ENCODE data around the gene COQ4.
"Not testable (repeated sequence)": the region's sequence is repeated elsewhere in the genome, so short reads cannot be mapped to it uniquely, and the experiment has no call there.

Gene COQ4

GRCh38 chr9:128322404-128323211 lies at the start of gene COQ4, which contains the start of gene TRUB2:
COQ4 (plus strand) TSS chr9:128322839; CDS start chr9:128322859, 20 bp downstream.
TRUB2 (minus strand) TSS chr9:128322447; CDS start chr9:128322408, 39 bp downstream.
- DNase-seq (ENCODE audit: low spot score), result peak; percentile 96

- DNase-seq (ENCODE audit: low spot score), result no peak
Observed at GRCh38 chr9:128274245-128274644, 48.4 kb upstream of the COQ4 start.

GRCh38 chr9:128275198-128276007 lies 47.2 kb upstream of the COQ4 start, which contains the start of gene GOLGA2:
GOLGA2 (minus strand) TSS chr9:128276007; CDS start chr9:128275976, 31 bp downstream.
- DNase-seq (ENCODE audit: low spot score), result peak; percentile 67

- peak; percentile 97 for DNase-seq (ENCODE audit: low spot score)
Observed at GRCh38 chr9:128276008-128276573, 46.5 kb upstream of the COQ4 start, which contains the start of gene SWI5. SWI5 (plus strand) TSS chr9:128276276.

DNA sequence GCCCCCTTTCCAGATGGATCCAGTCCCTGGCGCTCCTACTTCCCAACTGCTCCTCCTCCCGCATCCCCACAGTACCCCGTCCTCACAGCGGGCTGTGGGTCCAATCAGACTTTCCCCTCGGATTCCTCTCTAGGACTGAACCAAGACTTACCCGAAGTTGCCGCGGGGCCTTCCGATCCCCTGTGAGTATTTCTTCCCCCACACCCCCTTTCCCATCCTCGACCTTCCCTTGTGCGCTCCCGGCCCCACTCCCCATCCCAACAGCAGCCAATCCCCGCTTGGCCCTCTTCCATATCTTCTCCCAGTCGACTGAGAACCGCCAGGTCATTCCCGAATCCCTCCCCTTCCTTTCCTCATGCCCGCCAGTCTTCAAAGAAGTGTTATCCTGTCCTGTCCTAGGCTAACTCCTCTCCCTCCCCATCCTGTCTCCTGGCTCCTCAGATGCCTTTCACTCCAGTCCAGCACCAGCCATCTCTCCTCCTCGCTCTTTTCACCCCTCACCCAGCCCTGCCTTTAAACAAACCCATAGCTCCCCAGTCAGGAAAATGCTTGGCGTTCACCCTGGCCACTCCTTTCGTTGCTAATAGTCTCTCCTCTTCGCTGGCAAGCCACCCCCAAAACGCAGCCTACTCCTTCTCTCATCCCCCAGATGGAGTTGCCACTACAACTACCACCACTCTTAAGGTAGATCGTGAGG lies 45.9 kb upstream of the COQ4 start:
- DNase-seq (ENCODE audit: low spot score), result peak; percentile 50

GRCh38 chr9:128279088-128280073 lies 43.3 kb upstream of the COQ4 start:
- DNase-seq (ENCODE audit: low spot score), result not testable (repeated sequence)

DNA sequence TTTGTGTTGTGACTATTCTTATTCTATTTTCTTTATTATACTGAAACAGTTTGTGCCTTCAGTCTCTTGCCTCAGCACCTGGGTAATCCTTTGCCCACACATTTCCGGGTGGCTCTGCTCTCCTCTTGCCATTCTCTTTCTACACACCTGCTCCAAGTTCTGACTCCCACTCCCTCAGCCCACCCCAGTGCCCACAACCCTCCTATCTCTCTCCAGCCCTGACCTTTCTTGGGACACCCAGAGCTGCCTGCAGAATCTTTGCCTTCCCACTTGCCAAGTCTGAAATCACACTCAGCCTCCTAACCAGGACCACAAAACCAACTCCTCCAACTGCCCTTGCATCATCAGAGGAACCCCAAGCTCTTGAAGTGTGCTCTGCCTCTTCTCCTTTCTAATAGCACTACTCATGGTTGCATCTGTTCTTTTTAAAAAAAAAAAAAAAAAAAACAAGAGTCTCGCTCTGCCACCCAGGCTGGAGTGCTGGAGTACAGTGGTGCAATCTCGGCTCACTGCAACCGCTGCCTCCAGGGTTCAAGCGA lies 42.5 kb upstream of the COQ4 start:
- no peak for DNase-seq (ENCODE audit: low spot score)

GRCh38 chr9:128282500-128282899 lies 40.1 kb upstream of the COQ4 start:
- DNase-seq (ENCODE audit: low spot score), result no peak

GRCh38 chr9:128285033-128285784 lies 37.4 kb upstream of the COQ4 start:
- DNase-seq (ENCODE audit: low spot score), result no peak

- no peak for DNase-seq (ENCODE audit: low spot score)
Observed at GRCh38 chr9:128286440-128286839, 36.2 kb upstream of the COQ4 start.

GRCh38 chr9:128288273-128289004 lies 34.2 kb upstream of the COQ4 start:
- DNase-seq (ENCODE audit: low spot score), result no peak

GRCh38 chr9:128292009-128292408 lies 30.6 kb upstream of the COQ4 start:
- DNase-seq (ENCODE audit: low spot score), result no peak

DNA sequence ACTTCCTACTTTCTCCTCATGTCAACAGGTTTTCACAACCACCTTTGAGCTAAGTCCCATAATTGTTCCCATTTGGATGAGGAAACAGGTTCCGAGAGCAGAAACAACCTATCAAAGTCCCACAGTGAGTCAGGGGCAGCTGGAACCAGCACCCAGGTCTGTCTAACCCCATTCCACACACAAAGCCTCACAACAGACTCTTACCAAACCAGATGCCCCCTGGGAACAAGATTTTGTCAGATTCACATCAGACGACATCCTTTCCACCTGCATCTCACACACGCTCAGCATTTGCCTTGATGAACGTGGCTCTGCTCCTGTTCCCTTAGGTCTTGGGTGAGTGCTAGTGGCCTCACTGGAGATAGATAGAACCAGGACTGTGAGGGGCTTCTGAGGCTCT lies 29.5 kb upstream of the COQ4 start:
- no peak for DNase-seq (ENCODE audit: low spot score)

DNA sequence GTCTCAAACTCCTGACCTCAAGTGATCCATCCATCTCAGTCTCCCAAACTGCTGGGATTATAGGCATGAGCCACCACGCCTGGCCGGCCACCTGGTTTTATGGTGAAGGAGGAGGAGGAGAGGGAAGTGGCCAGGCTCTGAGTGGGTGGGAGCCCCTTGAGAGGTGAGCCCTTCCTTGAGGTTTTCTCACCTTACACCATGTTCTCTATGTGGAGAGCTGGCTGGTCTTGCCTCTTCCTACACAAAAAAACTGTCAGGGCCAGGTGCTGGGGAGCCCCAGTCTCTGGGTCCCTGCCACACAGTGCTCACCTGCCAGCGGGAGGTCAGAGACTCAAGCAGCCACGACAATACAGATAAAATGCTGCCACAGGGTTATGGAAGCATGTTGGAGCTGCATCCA lies 28.5 kb upstream of the COQ4 start:
- DNase-seq (ENCODE audit: low spot score), result no peak

DNA sequence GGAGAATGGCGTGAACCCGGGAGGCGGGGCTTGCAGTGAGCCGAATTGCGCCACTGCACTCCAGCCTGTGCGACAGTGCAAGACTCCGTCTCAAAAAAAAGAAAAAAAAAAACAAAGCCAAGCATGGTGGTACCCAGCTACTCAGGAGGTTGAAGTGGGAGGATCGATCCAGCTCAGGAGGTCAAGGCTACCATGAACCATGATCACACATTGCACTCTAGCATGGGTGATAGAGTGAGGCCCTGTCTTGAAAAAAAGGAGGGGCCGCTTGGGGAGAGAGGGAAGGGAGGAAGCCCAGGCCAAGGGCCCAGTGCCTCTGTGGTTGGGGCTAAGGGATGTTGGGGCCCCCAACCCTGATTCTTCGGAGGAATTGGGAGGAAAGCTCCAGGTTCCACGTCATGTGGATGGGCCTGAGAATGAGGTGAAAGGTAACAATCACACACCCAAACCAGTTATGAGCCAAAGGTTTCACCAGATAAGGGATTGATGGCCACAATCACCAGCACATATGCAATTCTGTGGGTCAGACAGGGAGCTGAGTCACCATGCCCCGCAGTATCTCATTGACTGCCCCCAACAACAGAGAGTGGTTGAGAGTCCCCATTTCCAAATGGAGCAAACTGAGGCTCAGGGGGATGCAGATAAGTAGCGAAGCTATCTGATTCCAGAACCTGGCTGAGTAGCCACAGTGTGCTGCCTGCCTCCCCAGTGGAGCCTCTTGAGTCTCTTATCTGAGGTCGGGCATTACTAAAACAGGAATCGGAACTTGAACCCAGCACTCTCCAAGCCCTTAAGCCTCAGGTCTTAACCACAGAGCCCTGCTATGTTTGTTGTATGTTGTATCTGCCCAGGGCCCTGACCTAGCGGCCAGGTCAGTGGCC lies 26.1 kb upstream of the COQ4 start:
- peak; percentile 47 for DNase-seq (ENCODE audit: low spot score)

GRCh38 chr9:128297221-128297773 lies 25.3 kb upstream of the COQ4 start:
- no peak for DNase-seq (ENCODE audit: low spot score)
